ENCODE data around the gene MAD1L1. TPM values are rescaled to one million over a fixed set of nuclear protein-coding genes. Genes with fewer than 3 reads are reported as not detected.
"Not testable (repeated sequence)": the region's sequence is repeated elsewhere in the genome, so short reads cannot be mapped to it uniquely, and the experiment has no call there.

Gene MAD1L1
- polyA plus RNA-seq, 1 experiment: 32.0 TPM

GRCh38 chr7:1829668-1830067 lies 403.1 kb downstream of the MAD1L1 start:
- CTCF ChIA-PET; DNase-seq (ENCODE audit: low read depth); POLR2A ChIA-PET; H3K36me3 ChIP-seq (ENCODE audit: control insufficient read depth, insufficient read depth, low read length); H3K27me3 ChIP-seq (ENCODE audit: control insufficient read depth, insufficient read depth, low read length); H3K4me3 ChIP-seq (ENCODE audit: low read depth, low read length): not testable (repeated sequence)

DNA sequence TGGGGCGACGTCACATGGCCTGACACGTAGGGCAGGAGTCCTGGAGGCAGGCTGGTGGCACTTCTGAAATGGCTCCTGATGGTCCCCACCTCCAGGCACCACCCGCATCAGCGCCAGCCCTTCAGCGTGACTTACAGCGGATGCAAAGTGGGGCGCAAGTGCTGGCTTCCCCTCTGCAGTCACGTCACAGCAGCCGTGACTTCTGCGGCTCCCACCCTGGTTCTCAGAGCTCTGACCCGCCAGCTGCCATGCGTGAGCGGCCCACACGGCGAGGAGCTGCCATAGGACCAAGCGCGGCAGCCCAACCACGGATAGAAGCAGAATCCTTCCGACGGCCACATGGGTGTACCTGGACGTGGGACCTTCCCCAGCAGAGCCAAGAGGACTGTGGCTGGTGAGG lies 403.6 kb downstream of the MAD1L1 start:
- CTCF ChIA-PET: no interaction called here
- TF ChIP-seq, protein P1, sequence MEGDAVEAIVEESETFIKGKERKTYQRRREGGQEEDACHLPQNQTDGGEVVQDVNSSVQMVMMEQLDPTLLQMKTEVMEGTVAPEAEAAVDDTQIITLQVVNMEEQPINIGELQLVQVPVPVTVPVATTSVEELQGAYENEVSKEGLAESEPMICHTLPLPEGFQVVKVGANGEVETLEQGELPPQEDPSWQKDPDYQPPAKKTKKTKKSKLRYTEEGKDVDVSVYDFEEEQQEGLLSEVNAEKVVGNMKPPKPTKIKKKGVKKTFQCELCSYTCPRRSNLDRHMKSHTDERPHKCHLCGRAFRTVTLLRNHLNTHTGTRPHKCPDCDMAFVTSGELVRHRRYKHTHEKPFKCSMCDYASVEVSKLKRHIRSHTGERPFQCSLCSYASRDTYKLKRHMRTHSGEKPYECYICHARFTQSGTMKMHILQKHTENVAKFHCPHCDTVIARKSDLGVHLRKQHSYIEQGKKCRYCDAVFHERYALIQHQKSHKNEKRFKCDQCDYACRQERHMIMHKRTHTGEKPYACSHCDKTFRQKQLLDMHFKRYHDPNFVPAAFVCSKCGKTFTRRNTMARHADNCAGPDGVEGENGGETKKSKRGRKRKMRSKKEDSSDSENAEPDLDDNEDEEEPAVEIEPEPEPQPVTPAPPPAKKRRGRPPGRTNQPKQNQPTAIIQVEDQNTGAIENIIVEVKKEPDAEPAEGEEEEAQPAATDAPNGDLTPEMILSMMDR (IDR thresholded peaks at IDR 0.05; ENCODE audit: insufficient read depth, low read depth, low read length): no peak
- Histone ChIP-seq H3K36me3 (ENCODE audit: control insufficient read depth, insufficient read depth, low read length) (no peaks in the 10 kb centered on the region), H3K4me3 (ENCODE audit: low read depth, low read length) (no peak overlapping the region), H3K27me3 (ENCODE audit: control insufficient read depth, insufficient read depth, low read length) (no peaks in the 10 kb centered on the region)
- no peak for DNase-seq (ENCODE audit: low read depth)
- POLR2A ChIA-PET: no interaction called here

GRCh38 chr7:1828170-1828569 lies 404.6 kb downstream of the MAD1L1 start:
- DNase-seq (ENCODE audit: low read depth); H3K4me3 ChIP-seq (ENCODE audit: low read depth, low read length); H3K27me3 ChIP-seq (ENCODE audit: control insufficient read depth, insufficient read depth, low read length); H3K36me3 ChIP-seq (ENCODE audit: control insufficient read depth, insufficient read depth, low read length); POLR2A ChIA-PET; CTCF ChIA-PET: not testable (repeated sequence)

DNA sequence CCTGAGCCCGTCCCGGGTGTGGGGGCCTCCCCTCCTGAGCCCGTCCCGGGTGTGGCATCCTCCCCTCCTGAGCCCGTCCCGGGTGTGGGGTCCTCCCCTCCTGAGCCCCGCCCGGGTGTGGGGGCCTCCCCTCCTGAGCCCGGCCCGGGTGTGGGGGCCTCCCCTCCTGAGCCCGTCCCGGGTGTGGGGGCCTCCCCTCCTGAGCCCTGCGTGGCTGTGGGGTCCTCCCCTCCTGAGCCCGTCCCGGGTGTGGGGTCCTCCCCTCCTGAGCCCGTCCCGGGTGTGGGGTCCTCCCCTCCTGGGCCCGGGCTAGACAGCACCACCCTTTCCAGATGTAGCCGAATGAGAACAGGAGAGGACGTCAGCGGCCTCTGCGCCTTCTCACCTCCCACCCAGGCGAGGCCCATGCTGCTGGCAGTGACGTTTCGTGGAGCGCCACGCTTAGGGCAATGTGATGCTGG lies 405.2 kb downstream of the MAD1L1 start:
- POLR2A ChIA-PET; CTCF ChIA-PET; H3K27me3 ChIP-seq (ENCODE audit: control insufficient read depth, insufficient read depth, low read length); H3K4me3 ChIP-seq (ENCODE audit: low read depth, low read length); DNase-seq (ENCODE audit: low read depth); H3K36me3 ChIP-seq (ENCODE audit: control insufficient read depth, insufficient read depth, low read length): not testable (repeated sequence)

DNA sequence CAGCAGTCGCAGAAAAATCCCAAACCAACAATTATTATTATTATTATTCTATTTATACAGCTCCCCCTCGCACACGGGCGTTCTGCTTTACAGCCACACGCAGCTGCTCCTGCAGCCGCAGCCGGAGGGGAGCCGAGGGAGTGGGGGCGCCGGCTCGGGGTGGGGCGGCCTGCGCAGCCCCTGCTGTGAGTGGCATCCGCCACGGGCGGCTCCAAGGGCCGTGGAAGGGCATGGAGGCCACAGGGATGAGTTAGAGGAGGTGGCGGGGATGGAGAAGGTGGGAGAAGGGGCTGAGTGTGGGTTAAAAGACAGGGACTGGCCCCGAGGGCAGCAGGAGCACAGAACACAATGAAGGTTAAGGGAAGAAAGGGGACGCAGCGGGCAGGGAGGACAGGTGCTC lies 405.8 kb downstream of the MAD1L1 start:
- CTCF ChIA-PET; H3K27me3 ChIP-seq (ENCODE audit: control insufficient read depth, insufficient read depth, low read length); H3K4me3 ChIP-seq (ENCODE audit: low read depth, low read length); DNase-seq (ENCODE audit: low read depth); H3K36me3 ChIP-seq (ENCODE audit: control insufficient read depth, insufficient read depth, low read length); POLR2A ChIA-PET: not testable (repeated sequence)

DNA sequence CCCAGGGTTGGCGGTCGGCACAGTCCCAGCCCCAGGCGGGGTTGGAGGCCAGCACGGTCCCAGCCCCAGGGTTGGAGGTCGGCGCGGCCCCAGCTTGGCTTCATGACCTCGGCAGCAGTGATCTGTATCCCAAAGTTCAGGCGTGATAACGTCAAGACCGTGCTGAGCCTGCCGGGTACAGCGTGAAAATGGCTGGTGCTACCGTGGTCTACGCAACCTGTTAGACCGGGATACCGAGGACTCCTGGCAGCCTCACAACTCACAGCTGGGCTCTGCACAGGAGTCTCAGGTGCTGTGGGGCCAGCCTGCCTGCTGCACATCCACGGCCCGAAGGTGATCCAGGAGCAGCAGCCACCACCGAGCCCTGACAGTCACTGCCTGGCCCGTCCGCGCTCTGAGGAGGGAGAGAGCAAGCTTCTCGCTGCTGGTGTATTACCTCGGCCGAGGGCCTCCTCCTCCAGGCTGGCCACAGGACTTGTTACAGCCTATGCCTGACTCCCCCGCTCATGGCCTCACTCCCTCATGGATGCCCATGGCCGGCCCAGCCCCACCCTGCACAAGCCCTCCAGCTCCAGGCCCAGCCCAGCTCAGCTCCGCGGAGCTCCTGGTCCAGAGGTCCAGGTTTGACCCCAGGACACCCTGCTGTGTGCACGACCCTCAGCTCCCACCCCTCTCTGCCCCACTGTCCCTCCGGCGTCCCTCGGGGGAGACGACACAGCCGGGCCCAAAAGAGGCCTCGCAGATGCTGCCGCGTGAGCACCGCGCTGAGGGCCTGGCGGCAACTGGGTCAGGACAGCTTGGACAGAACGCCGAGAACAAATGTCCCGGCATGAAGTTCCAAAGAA lies 406.6 kb downstream of the MAD1L1 start:
- Histone ChIP-seq H3K36me3 (ENCODE audit: control insufficient read depth, insufficient read depth, low read length) (no peaks in the 10 kb centered on the region), H3K4me3 (ENCODE audit: low read depth, low read length) (no peak overlapping the region), H3K27me3 (ENCODE audit: control insufficient read depth, insufficient read depth, low read length) (no peaks in the 10 kb centered on the region)
- ChIA-PET CTCF (no interaction called here), POLR2A (no interaction called here)
- TF ChIP-seq, protein P1 (IDR thresholded peaks at IDR 0.05; ENCODE audit: insufficient read depth, low read depth, low read length): no peak
- DNase-seq (ENCODE audit: low read depth): no peak

DNA sequence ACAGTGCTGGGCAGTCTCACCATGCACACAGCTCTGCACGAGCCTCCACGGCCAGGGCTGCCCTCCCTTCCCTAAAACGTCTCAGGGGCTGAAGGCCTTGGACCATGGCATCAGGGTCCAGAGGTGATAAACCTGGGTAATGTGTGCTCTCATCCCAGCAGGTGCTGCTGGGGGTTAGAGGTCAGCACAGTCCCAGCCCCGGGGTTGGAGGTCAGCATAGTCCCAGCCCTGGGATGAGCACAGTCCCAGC lies 407.2 kb downstream of the MAD1L1 start:
- POLR2A ChIA-PET; H3K36me3 ChIP-seq (ENCODE audit: control insufficient read depth, insufficient read depth, low read length); DNase-seq (ENCODE audit: low read depth); H3K27me3 ChIP-seq (ENCODE audit: control insufficient read depth, insufficient read depth, low read length); H3K4me3 ChIP-seq (ENCODE audit: low read depth, low read length); CTCF ChIA-PET: not testable (repeated sequence)

GRCh38 chr7:1824882-1825646 lies 407.7 kb downstream of the MAD1L1 start:
- CTCF ChIA-PET; POLR2A ChIA-PET; H3K4me3 ChIP-seq (ENCODE audit: low read depth, low read length); H3K36me3 ChIP-seq (ENCODE audit: control insufficient read depth, insufficient read depth, low read length); DNase-seq (ENCODE audit: low read depth); H3K27me3 ChIP-seq (ENCODE audit: control insufficient read depth, insufficient read depth, low read length): not testable (repeated sequence)

DNA sequence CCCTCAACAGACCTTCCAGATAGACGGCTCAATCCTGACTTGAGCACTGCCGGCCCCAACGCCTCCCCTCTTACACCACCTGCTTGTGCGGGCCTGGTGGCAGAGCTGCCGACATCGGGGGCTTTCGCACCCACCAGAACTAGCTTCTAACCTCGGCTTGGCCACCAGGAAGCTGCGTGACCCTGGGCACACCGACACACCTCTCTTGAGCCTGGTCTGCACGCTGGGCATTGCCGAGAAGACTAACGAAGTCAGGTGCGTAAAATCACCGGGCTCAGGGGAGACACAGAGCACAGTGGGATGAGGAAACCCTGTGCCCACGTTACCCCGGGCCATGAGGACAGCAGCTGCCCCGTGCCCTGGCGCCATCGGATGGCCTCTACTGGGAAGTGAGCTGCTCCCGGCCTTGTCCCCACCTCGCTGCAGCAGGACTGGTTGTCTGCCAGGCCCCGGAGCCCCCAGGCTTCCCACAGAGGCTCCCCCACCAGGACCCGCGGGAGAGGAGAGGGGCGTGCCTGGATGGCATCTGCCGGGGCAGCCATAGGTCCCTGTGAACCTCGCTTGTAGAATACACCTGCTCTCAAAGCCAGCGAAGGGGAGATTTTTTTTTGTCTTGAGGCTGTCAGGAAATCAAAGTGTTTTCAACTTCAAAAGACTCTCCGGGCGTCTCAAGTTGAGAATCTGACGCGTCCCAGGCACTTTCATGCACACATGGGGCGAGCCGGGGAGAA lies 408.4 kb downstream of the MAD1L1 start:
- POLR2A ChIA-PET; CTCF ChIA-PET; H3K27me3 ChIP-seq (ENCODE audit: control insufficient read depth, insufficient read depth, low read length); H3K4me3 ChIP-seq (ENCODE audit: low read depth, low read length); H3K36me3 ChIP-seq (ENCODE audit: control insufficient read depth, insufficient read depth, low read length); DNase-seq (ENCODE audit: low read depth): not testable (repeated sequence)
